Mesodermal cell (in vitro differentiated cells): ENCODE results near the gene PCDHB13.
"Not testable (repeated sequence)": the region's sequence is repeated elsewhere in the genome, so short reads cannot be mapped to it uniquely, and the experiment has no call there.

Experiments
- H3K27ac ChIP-seq: 2 replicates; pipeline ENCODE4 v1.7.0; 2013; ENCODE audit warnings: mild to moderate bottlenecking, low read depth, low read length, moderate library complexity; ENCODE audit not compliant: severe bottlenecking
- H3K36me3 ChIP-seq: 2 replicates; pipeline ENCODE4 v1.7.1; 2013; ENCODE audit warnings: mild to moderate bottlenecking, low read length, moderate library complexity; ENCODE audit not compliant: control insufficient read depth, insufficient read depth
- H3K4me1 ChIP-seq: one replicate; pipeline ENCODE4 v1.7.1; 2013; ENCODE audit warnings: mild to moderate bottlenecking, low read length; ENCODE audit not compliant: insufficient read depth, control insufficient read depth, poor library complexity, severe bottlenecking
- H3K4me3 ChIP-seq: 2 replicates; pipeline ENCODE4 v1.7.0; 2013; ENCODE audit warnings: low read length, control low read depth, mild to moderate bottlenecking; ENCODE audit not compliant: insufficient read depth, poor library complexity, severe bottlenecking; ENCODE audit errors: extremely low read depth
- H3K9me3 ChIP-seq: 2 replicates; pipeline ENCODE4 v1.7.1; 2013; ENCODE audit warnings: mild to moderate bottlenecking, low read length, moderate library complexity; ENCODE audit not compliant: control insufficient read depth
- WGBS, 2 experiments: methylation state at CpG; one replicate each; pipeline ENCODE4 v1.1.5; 2013; ENCODE audit warnings: missing lambda C conversion rate in 2 of 2; ENCODE audit not compliant: insufficient coverage in 2 of 2; 5-methylcytosine and 5-hydroxymethylcytosine counted together

The PCDHB13 gene

GRCh38 chr5:141184117-141184855, 29.4 kb upstream of the PCDHB13 start:
- not testable (repeated sequence) for H3K27ac ChIP-seq, H3K4me1 ChIP-seq, H3K4me3 ChIP-seq, H3K9me3 ChIP-seq, H3K36me3 ChIP-seq
- 89 to 93% methylated on average over 25 of the region's 69 CpGs for WGBS, 2 experiments

- Histone ChIP-seq H3K4me1 (no peaks in the 10 kb centered on the region), H3K36me3 (no peaks in the 10 kb centered on the region), H3K27ac (no peak within 1 kb of the TSS), H3K9me3 (no peaks in the 10 kb centered on the region), H3K4me3 (no peak within 1 kb of the TSS)
- 44 to 47% methylated on average over 5 to 7 of the region's 9 CpGs for WGBS, 2 experiments
Measured at GRCh38 chr5:141186897-141187512, 26.7 kb upstream of the PCDHB13 start, which contains the start of gene PCDHB9. Gene PCDHB9, plus strand, starts transcription at chr5:141187161. Its CDS starts 158 bp downstream, at chr5:141187319.

- WGBS, 2 experiments = 97 to 100% methylated on average over 5 to 17 of the region's 37 CpGs
- not testable (repeated sequence) for H3K9me3 ChIP-seq, H3K4me3 ChIP-seq, H3K36me3 ChIP-seq, H3K27ac ChIP-seq, H3K4me1 ChIP-seq
Measured at GRCh38 chr5:141188682-141189081, 25.0 kb upstream of the PCDHB13 start.

GRCh38 chr5:141189131-141189530, 24.6 kb upstream of the PCDHB13 start:
- H3K4me3 ChIP-seq, H3K36me3 ChIP-seq, H3K27ac ChIP-seq, H3K4me1 ChIP-seq, H3K9me3 ChIP-seq: not testable (repeated sequence)
- 84 to 97% methylated on average over 8 to 11 of the region's 35 CpGs for WGBS, 2 experiments

- H3K4me3 ChIP-seq = peak within 1 kb of the TSS; percentile 14
- H3K27ac ChIP-seq = no peak within 1 kb of the TSS
- 24 to 31% methylated on average over 6 to 7 of the region's 10 CpGs for WGBS, 2 experiments
Measured at GRCh38 chr5:141192110-141192725, 21.5 kb upstream of the PCDHB13 start, which contains the start of gene PCDHB10. Gene PCDHB10, plus strand, starts transcription at chr5:141192353. Its CDS starts 200 bp downstream, at chr5:141192553.

GRCh38 chr5:141194332-141194731, 19.4 kb upstream of the PCDHB13 start:
- whole genome bisulfite sequencing, 2 experiments = 76 to 97% methylated on average over 5 to 13 of the region's 37 CpGs
- H3K4me1 ChIP-seq, H3K36me3 ChIP-seq, H3K9me3 ChIP-seq, H3K27ac ChIP-seq, H3K4me3 ChIP-seq: not testable (repeated sequence)

More at GRCh38 chr5:141192110-141192725, 21.5 kb upstream of the PCDHB13 start, which contains the start of gene PCDHB10:
- H3K36me3 ChIP-seq = no peaks in the 10 kb centered on the region
- no peaks in the 10 kb centered on the region for H3K4me1 ChIP-seq
- H3K9me3 ChIP-seq = peaks cover 4% of the 10 kb centered on the region

GRCh38 chr5:141196363-141196762, 17.4 kb upstream of the PCDHB13 start:
- 78 to 80% methylated on average over 1 of the region's 3 CpGs for WGBS, 2 experiments
- Histone ChIP-seq H3K27ac (no peak overlapping the region), H3K4me1 (no peaks in the 10 kb centered on the region), H3K36me3 (no peaks in the 10 kb centered on the region), H3K4me3 (no peak overlapping the region), H3K9me3 (peaks cover 8% of the 10 kb centered on the region)

GRCh38 chr5:141199359-141200235, 14.1 kb upstream of the PCDHB13 start, which contains the start of gene PCDHB11:
Gene PCDHB11, plus strand, starts transcription at chr5:141199627. Its CDS starts 148 bp downstream, at chr5:141199775.
- H3K4me1 ChIP-seq = no peaks in the 10 kb centered on the region
- H3K4me3 ChIP-seq = no peak within 1 kb of the TSS
- 77 to 86% methylated on average over 16 to 17 of the region's 21 CpGs for WGBS, 2 experiments
- no peak within 1 kb of the TSS for H3K27ac ChIP-seq
- peaks cover 8% of the 10 kb centered on the region for H3K9me3 ChIP-seq
- H3K36me3 ChIP-seq = no peaks in the 10 kb centered on the region

- not testable (repeated sequence) for H3K36me3 ChIP-seq, H3K27ac ChIP-seq, H3K9me3 ChIP-seq, H3K4me3 ChIP-seq, H3K4me1 ChIP-seq
- 97 to 98% methylated on average over 6 to 11 of the region's 38 CpGs for WGBS, 2 experiments
Measured at GRCh38 chr5:141201126-141201525, 12.6 kb upstream of the PCDHB13 start.

GRCh38 chr5:141201646-141202045, 12.1 kb upstream of the PCDHB13 start:
- not testable (repeated sequence) for H3K27ac ChIP-seq, H3K4me3 ChIP-seq, H3K9me3 ChIP-seq, H3K36me3 ChIP-seq, H3K4me1 ChIP-seq
- 95 to 97% methylated on average over 27 to 28 of the region's 35 CpGs for WGBS, 2 experiments
